Neural cell (in vitro differentiated cells): ENCODE measurements around the gene ZNF566. TPM values are rescaled to one million over a fixed set of nuclear protein-coding genes. Genes with fewer than 3 reads are reported as not detected.
A peak's percentile ranks its signal among the peaks of the same experiment; 100 is the strongest.

Experiments used
- H2AFZ ChIP-seq: fragments of 200-600, 300-800 bp; sonication (generic), shearing (Covaris generic); 2 replicates; pipeline ENCODE4 v1.6.0; 2014; ENCODE audit warnings: low read depth, mild to moderate bottlenecking, antibody characterized with exemption, low read length, moderate library complexity
- H3F3A ChIP-seq: fragments of 200-600 bp; shearing (Covaris generic); 2 replicates; pipeline ENCODE4 v1.6.1; 2016; ENCODE audit warnings: mild to moderate bottlenecking, moderate library complexity, mixed read lengths, antibody characterized with exemption, low read length; ENCODE audit not compliant: insufficient read depth, poor library complexity, severe bottlenecking
- H3K27ac ChIP-seq: fragments of 200-600, 300-800 bp; sonication (generic), shearing (Covaris generic); 2 replicates; pipeline ENCODE4 v1.5.1; 2014; ENCODE audit warnings: mild to moderate bottlenecking, low read length, moderate library complexity
- H3K27me3 ChIP-seq: fragments of 300-800, 200-600 bp; sonication (generic), shearing (Covaris generic); 2 replicates; pipeline ENCODE4 v1.6.0; 2014; ENCODE audit warnings: mild to moderate bottlenecking, low read depth, low read length, moderate library complexity; ENCODE audit not compliant: insufficient read depth
- H3K36me3 ChIP-seq: fragments of 300-800, 200-600 bp; sonication (generic), shearing (Covaris generic); 2 replicates; pipeline ENCODE4 v1.5.1; 2014; ENCODE audit warnings: mild to moderate bottlenecking, antibody characterized with exemption, low read length, moderate library complexity; ENCODE audit not compliant: insufficient read depth
- H3K4me2 ChIP-seq: fragments of 300-800, 200-600 bp; sonication (generic), shearing (Covaris generic); 2 replicates; pipeline ENCODE4 v1.6.0; 2014; ENCODE audit warnings: mild to moderate bottlenecking, low read length
- H3K4me3 ChIP-seq: fragments of 300-800, 200-600 bp; sonication (generic), shearing (Covaris generic); 2 replicates; pipeline ENCODE4 v1.5.1; 2014; ENCODE audit warnings: mild to moderate bottlenecking, low read length, moderate library complexity
- H3K79me2 ChIP-seq: fragments of 200-600 bp; shearing (Covaris generic); replicated peaks from 2 replicates; pipeline ENCODE4 v1.6.0; 2014; ENCODE audit warnings: mild to moderate bottlenecking, low read length, moderate library complexity; ENCODE audit not compliant: insufficient read depth
- H3K9ac ChIP-seq: fragments of 300-800, 200-600 bp; sonication (generic), shearing (Covaris generic); 2 replicates; pipeline ENCODE4 v1.6.1; 2016; ENCODE audit warnings: mild to moderate bottlenecking, low read length, mixed read lengths
- H3K9me2 ChIP-seq: fragments of 200-600 bp; shearing (Covaris generic); 2 replicates; pipeline ENCODE4 v1.6.1; 2016; ENCODE audit warnings: mild to moderate bottlenecking, low read length, mixed read lengths; ENCODE audit not compliant: insufficient read depth
- H3K9me3 ChIP-seq: fragments of 200-600, 300-800 bp; sonication (generic), shearing (Covaris generic); 2 replicates; pipeline ENCODE4 v1.6.1; 2016; ENCODE audit warnings: mild to moderate bottlenecking, mixed run types, low read length, moderate library complexity, mixed read lengths
- H4K20me1 ChIP-seq: fragments of 200-600 bp; shearing (Covaris generic); 2 replicates; pipeline ENCODE4 v1.6.1; 2016; ENCODE audit warnings: mild to moderate bottlenecking, mixed run types; ENCODE audit not compliant: insufficient read depth
- CTCF ChIP-seq: fragments of 450-650 bp; IDR thresholded peaks from 2 replicates; pipeline ENCODE4 v1.5.1; 2014; ENCODE audit warnings: antibody characterized with exemption, mild to moderate bottlenecking, moderate library complexity; ENCODE audit not compliant: poor library complexity, severe bottlenecking
- EP300 ChIP-seq: fragments of 450-650 bp; conservative IDR thresholded peaks from 2 replicates; pipeline ENCODE4 v1.6.1; 2014; ENCODE audit warnings: antibody characterized with exemption, mild to moderate bottlenecking, moderate library complexity; ENCODE audit not compliant: poor library complexity, severe bottlenecking
- EZH2 ChIP-seq: fragments of 200-600, 300-800 bp; shearing (Covaris generic), sonication (generic); IDR thresholded peaks from 2 replicates; pipeline ENCODE4 v1.6.1; 2014; ENCODE audit warnings: antibody characterized with exemption, low read length, borderline replicate concordance, mild to moderate bottlenecking; ENCODE audit not compliant: insufficient read depth, poor library complexity, severe bottlenecking
- MXI1 ChIP-seq: fragments of 450-650 bp; conservative IDR thresholded peaks from 2 replicates; pipeline ENCODE4 v1.6.1; 2014; ENCODE audit warnings: antibody characterized with exemption, mild to moderate bottlenecking; ENCODE audit not compliant: poor library complexity, severe bottlenecking
- POLR2AphosphoS5 ChIP-seq: IDR thresholded peaks from 2 replicates; pipeline ENCODE4 v1.6.1; 2012
- RAD21 ChIP-seq: fragments of 450-650 bp; conservative IDR thresholded peaks from 2 replicates; pipeline ENCODE4 v1.6.1; 2014; ENCODE audit warnings: antibody characterized with exemption, mild to moderate bottlenecking, moderate library complexity
- REST ChIP-seq: IDR thresholded peaks from 2 replicates; pipeline ENCODE4 v1.6.1; 2012; ENCODE audit warnings: borderline replicate concordance
- SMC3 ChIP-seq: fragments of 450-650 bp; conservative IDR thresholded peaks from 2 replicates; pipeline ENCODE4 v1.6.1; 2014; ENCODE audit warnings: antibody characterized with exemption, mild to moderate bottlenecking, moderate library complexity; ENCODE audit not compliant: poor library complexity
- TAF1 ChIP-seq: IDR thresholded peaks from 2 replicates; pipeline ENCODE4 v1.6.1; 2012; ENCODE audit warnings: low read depth
- polyA plus RNA-seq: library from polyadenylated mRNA; depleted of rRNA; stranded (reverse); fragments of >200 nt; gene quantifications from 2 replicates; pipeline ENCODE4 v1.2.3, GENCODE V29; 2014

The ZNF566 gene
- polyA plus RNA-seq, 1 donor from 2014 or later, result 28.9 TPM

GRCh38 chr19:36488118-36488845, 1.1 kb downstream of the ZNF566 start:
- Histone ChIP-seq H3K4me2 (peak overlapping the region; percentile 63), H3K27ac (peak overlapping the region; percentile 96), H3K9ac (peak overlapping the region; percentile 93), H3K36me3 (no peaks in the 10 kb centered on the region), H3K27me3 (no peaks in the 10 kb centered on the region), H3K9me2 (no peaks in the 10 kb centered on the region), H2AFZ (no peak overlapping the region), H3K79me2 (peaks cover 22% of the 10 kb centered on the region), H3F3A (no peaks in the 10 kb centered on the region), H3K9me3 (peaks cover 6% of the 10 kb centered on the region), H4K20me1 (no peaks in the 10 kb centered on the region), H3K4me3 (peak overlapping the region; percentile 77)
- no peak for TF ChIP-seq CTCF
- TF ChIP-seq MXI1, result no peak
- TF ChIP-seq POLR2AphosphoS5, result no peak
- no peak for TF ChIP-seq REST
- no peak for TF ChIP-seq TAF1
- TF ChIP-seq RAD21, result no peak
- no peak for TF ChIP-seq EZH2
- TF ChIP-seq EP300, result no peak
- TF ChIP-seq SMC3, result no peak

DNA sequence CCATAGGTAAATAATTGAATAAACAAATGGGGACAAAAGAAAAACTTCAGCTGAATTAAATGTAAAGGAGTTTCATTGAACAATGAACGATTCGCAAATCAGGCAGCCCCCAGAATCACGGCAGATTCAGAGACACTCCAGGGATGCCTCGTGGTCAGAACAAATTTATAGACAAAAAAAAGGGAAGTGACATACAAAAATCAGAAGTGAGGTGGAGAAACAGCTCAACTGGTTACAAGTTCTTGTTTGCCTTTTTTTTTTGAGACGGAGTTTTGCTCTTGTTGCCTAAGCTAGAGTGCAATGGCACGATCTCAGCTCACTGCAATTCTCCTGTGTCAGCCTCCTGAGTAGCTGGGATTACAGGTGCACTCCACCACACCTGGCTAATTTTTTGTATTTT, 5.7 kb downstream of the ZNF566 start:
- TF ChIP-seq SMC3 (no peak), CTCF (no peak), EZH2 (no peak), TAF1 (no peak), RAD21 (no peak), EP300 (no peak), POLR2AphosphoS5 (no peak), REST (no peak), MXI1 (no peak)
- H3K9me2 ChIP-seq, result no peaks in the 10 kb centered on the region
- no peak overlapping the region for H3K9ac ChIP-seq
- H3K36me3 ChIP-seq, result no peaks in the 10 kb centered on the region
- H3F3A ChIP-seq, result no peaks in the 10 kb centered on the region
- H3K27me3 ChIP-seq, result no peaks in the 10 kb centered on the region
- H4K20me1 ChIP-seq, result no peaks in the 10 kb centered on the region
- H3K79me2 ChIP-seq, result peaks cover 19% of the 10 kb centered on the region
- no peak overlapping the region for H2AFZ ChIP-seq
- H3K27ac ChIP-seq, result no peak overlapping the region
- peaks cover 18% of the 10 kb centered on the region for H3K9me3 ChIP-seq
- H3K4me3 ChIP-seq, result no peak overlapping the region
- no peak overlapping the region for H3K4me2 ChIP-seq
